HEK293 (cell line): ENCODE data around the gene WDR55.

Experiments used
- CTCF ChIA-PET: fragments of 350-600 bp; formaldehyde crosslinking; extraction: SDS; loops from one replicate; lab custom pipeline; 2021; ENCODE audit warnings: antibody characterized with exemption; lab: Yijun Ruan, JAX
- POLR2A ChIA-PET: fragments of 300-600 bp; formaldehyde crosslinking; extraction: SDS; loops from one replicate; lab custom pipeline; 2020; ENCODE audit warnings: antibody characterized with exemption, inconsistent platforms; lab: Yijun Ruan, JAX
- H3K27ac ChIP-seq: fragments of 200-500 bp; sonication (Bioruptor generic); 2 replicates; pipeline ENCODE4 v1.5.1; 2014; ENCODE audit warnings: low read depth, low read length, control low read depth, inconsistent platforms; ENCODE audit errors: extremely low read depth
- H3K36me3 ChIP-seq, 2 experiments: fragments of 200-500 bp in 1 of 2; sonication (Bioruptor generic) in 1 of 2; 1 replicate in 1 of 2; 2 replicates in 1 of 2; pipeline ENCODE4 v1.5.1; 2014 to 2017; ENCODE audit warnings: inconsistent platforms in 2 of 2, low read length in 2 of 2; ENCODE audit not compliant: control insufficient read depth in 2 of 2, insufficient read depth in 1 of 2
- H3K4me1 ChIP-seq: fragments of 200-500 bp; sonication (Bioruptor generic); 2 replicates; pipeline ENCODE4 v1.5.1; 2014; ENCODE audit warnings: mild to moderate bottlenecking, low read length, inconsistent platforms; ENCODE audit not compliant: control insufficient read depth, insufficient read depth
- H3K4me3 ChIP-seq: 2 replicates; pipeline ENCODE4 v1.5.1; 2011; ENCODE audit warnings: low read depth, mild to moderate bottlenecking, control low read depth, low read length, moderate library complexity
- H3K9me3 ChIP-seq: fragments of 200-500 bp; sonication (Bioruptor generic); 2 replicates; pipeline ENCODE4 v1.5.1; 2014; ENCODE audit warnings: low read depth, low read length, inconsistent platforms; ENCODE audit not compliant: control insufficient read depth, insufficient read depth
- EGR2 ChIP-seq: fragments of 450-650 bp; formaldehyde crosslinking; IDR thresholded peaks from 2 replicates; pipeline ENCODE4 v1.5.1; 2016; ENCODE audit warnings: low read depth, missing biosample characterization, missing genetic modification characterization
- TRIM28 ChIP-seq: IDR thresholded peaks from 2 replicates; pipeline ENCODE4 v1.6.1; 2011; ENCODE audit warnings: low read length, control low read depth, borderline replicate concordance
- YY1 ChIP-seq: fragments of 450-650 bp; formaldehyde crosslinking; IDR thresholded peaks from 2 replicates; pipeline ENCODE4 v1.5.1; 2018; ENCODE audit warnings: missing biosample characterization, missing genetic modification characterization
- ZBTB17 ChIP-seq: fragments of 450-650 bp; formaldehyde crosslinking; IDR thresholded peaks from 2 replicates; pipeline ENCODE4 v1.5.1; 2016; ENCODE audit warnings: missing biosample characterization, missing genetic modification characterization
- ZNF175 ChIP-seq: fragments of 450-650 bp; formaldehyde crosslinking; IDR thresholded peaks from 2 replicates; pipeline ENCODE4 v1.5.1; 2016; ENCODE audit warnings: missing biosample characterization, missing genetic modification characterization
- ZNF202 ChIP-seq: fragments of 450-650 bp; formaldehyde crosslinking; IDR thresholded peaks from 2 replicates; pipeline ENCODE4 v1.5.1; 2016; ENCODE audit warnings: missing biosample characterization, missing genetic modification characterization, borderline replicate concordance
- ZNF324 ChIP-seq: fragments of 450-650 bp; formaldehyde crosslinking; IDR thresholded peaks from 2 replicates; pipeline ENCODE4 v1.5.1; 2016; ENCODE audit warnings: missing biosample characterization, missing genetic modification characterization
- ZNF366 ChIP-seq: fragments of 450-650 bp; formaldehyde crosslinking; conservative IDR thresholded peaks from 2 replicates; pipeline ENCODE4 v1.5.1; 2016; ENCODE audit warnings: missing biosample characterization, missing genetic modification characterization
- ZNF416 ChIP-seq: fragments of 450-650 bp; formaldehyde crosslinking; IDR thresholded peaks from 2 replicates; pipeline ENCODE4 v1.5.1; 2016; ENCODE audit warnings: missing biosample characterization, missing genetic modification characterization
- ZNF529 ChIP-seq: fragments of 450-650 bp; formaldehyde crosslinking; IDR thresholded peaks from 2 replicates; pipeline ENCODE4 v1.5.1; 2017; ENCODE audit warnings: missing genetic modification characterization, missing biosample characterization; ENCODE audit not compliant: insufficient replicate concordance
- ZNF530 ChIP-seq: fragments of 450-650 bp; formaldehyde crosslinking; IDR thresholded peaks from 2 replicates; pipeline ENCODE4 v1.5.1; 2016; ENCODE audit warnings: low read depth, missing biosample characterization, missing genetic modification characterization
- ZNF548 ChIP-seq: fragments of 450-650 bp; formaldehyde crosslinking; IDR thresholded peaks from 2 replicates; pipeline ENCODE4 v1.5.1; 2016; ENCODE audit warnings: missing biosample characterization, missing genetic modification characterization
- ZNF610 ChIP-seq: fragments of 450-650 bp; formaldehyde crosslinking; IDR thresholded peaks from 2 replicates; pipeline ENCODE4 v1.5.1; 2016; ENCODE audit warnings: missing biosample characterization, missing genetic modification characterization, borderline replicate concordance
- ZNF621 ChIP-seq: fragments of 450-650 bp; formaldehyde crosslinking; IDR thresholded peaks from 2 replicates; pipeline ENCODE4 v1.5.1; 2017; ENCODE audit warnings: missing biosample characterization, missing genetic modification characterization
- TF ChIP-seq, protein P1 (sequence below): fragments of 450-650 bp; formaldehyde crosslinking; IDR thresholded peaks from 2 replicates; pipeline ENCODE4 v1.5.1; 2016; ENCODE audit warnings: missing biosample characterization, missing genetic modification characterization
- TF ChIP-seq, protein P2 (sequence below): fragments of 450-650 bp; formaldehyde crosslinking; IDR thresholded peaks from 2 replicates; pipeline ENCODE4 v1.5.1; 2016; ENCODE audit warnings: missing biosample characterization, missing genetic modification characterization
- TF ChIP-seq, protein P3 (sequence below): fragments of 450-650 bp; formaldehyde crosslinking; IDR thresholded peaks from 2 replicates; pipeline ENCODE4 v1.5.1; 2016; ENCODE audit warnings: missing biosample characterization, missing genetic modification characterization
- TF ChIP-seq, protein P4 (sequence below): fragments of 450-650 bp; formaldehyde crosslinking; IDR thresholded peaks from 2 replicates; pipeline ENCODE4 v1.5.1; 2016; ENCODE audit warnings: missing biosample characterization, missing genetic modification characterization, low read depth
- TF ChIP-seq, protein P5 (sequence below): fragments of 450-650 bp; IDR thresholded peaks from 2 replicates; pipeline ENCODE4 v1.5.1; 2018; ENCODE audit warnings: missing biosample characterization, missing genetic modification characterization

The WDR55 gene

DNA sequence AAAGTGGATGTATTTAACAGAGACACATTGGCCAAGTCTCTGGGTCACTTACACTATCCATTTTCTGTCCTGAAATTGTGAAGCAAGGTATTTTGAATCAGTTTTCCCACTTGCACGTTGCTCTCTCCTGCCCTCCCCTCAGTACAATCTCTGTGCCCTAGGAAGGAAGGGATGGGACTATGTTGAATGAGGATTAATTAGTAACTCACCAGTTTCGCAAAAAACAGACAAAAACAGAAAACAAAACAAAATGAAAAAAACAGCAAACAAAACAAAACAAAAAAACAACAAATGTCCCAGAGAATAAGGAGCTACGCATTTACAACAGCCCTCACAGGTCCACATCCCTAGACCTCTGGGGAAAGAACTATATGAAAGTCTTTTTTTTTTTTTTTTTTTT lies 30.6 kb upstream of the WDR55 start:
- Histone ChIP-seq H3K9me3 (no peaks in the 10 kb centered on the region), H3K27ac (no peak overlapping the region), H3K4me1 (no peaks in the 10 kb centered on the region), H3K36me3 (no peaks in the 10 kb centered on the region), H3K4me3 (no peak overlapping the region)
- TF ChIP-seq, protein P1, sequence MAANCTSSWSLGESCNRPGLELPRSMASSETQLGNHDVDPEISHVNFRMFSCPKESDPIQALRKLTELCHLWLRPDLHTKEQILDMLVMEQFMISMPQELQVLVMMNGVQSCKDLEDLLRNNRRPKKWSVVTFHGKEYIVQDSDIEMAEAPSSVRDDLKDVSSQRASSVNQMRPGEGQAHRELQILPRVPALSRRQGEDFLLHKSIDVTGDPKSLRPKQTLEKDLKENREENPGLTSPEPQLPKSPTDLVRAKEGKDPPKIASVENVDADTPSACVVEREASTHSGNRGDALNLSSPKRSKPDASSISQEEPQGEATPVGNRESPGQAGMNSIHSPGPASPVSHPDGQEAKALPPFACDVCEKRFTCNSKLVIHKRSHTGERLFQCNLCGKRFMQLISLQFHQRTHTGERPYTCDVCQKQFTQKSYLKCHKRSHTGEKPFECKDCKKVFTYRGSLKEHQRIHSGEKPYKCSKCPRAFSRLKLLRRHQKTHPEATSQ (tag by site-specific recombination): no peak
- TF ChIP-seq, protein P2, sequence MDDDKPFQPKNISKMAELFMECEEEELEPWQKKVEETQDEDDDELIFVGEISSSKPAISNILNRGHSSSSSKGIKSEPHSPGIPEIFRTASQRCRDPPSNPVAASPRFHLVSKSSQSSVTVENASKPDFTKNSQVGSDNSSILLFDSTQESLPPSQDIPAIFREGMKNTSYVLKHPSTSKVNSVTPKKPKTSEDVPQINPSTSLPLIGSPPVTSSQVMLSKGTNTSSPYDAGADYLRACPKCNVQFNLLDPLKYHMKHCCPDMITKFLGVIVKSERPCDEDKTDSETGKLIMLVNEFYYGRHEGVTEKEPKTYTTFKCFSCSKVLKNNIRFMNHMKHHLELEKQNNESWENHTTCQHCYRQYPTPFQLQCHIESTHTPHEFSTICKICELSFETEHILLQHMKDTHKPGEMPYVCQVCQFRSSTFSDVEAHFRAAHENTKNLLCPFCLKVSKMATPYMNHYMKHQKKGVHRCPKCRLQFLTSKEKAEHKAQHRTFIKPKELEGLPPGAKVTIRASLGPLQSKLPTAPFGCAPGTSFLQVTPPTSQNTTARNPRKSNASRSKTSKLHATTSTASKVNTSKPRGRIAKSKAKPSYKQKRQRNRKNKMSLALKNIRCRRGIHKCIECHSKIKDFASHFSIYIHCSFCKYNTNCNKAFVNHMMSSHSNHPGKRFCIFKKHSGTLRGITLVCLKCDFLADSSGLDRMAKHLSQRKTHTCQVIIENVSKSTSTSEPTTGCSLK (tag by site-specific recombination): no peak
- TF ChIP-seq ZNF416 (tag by site-specific recombination) (no peak), ZNF529 (no peak), ZNF366 (tag by site-specific recombination) (no peak), ZNF610 (tag by site-specific recombination) (no peak)
- TF ChIP-seq, protein P3, sequence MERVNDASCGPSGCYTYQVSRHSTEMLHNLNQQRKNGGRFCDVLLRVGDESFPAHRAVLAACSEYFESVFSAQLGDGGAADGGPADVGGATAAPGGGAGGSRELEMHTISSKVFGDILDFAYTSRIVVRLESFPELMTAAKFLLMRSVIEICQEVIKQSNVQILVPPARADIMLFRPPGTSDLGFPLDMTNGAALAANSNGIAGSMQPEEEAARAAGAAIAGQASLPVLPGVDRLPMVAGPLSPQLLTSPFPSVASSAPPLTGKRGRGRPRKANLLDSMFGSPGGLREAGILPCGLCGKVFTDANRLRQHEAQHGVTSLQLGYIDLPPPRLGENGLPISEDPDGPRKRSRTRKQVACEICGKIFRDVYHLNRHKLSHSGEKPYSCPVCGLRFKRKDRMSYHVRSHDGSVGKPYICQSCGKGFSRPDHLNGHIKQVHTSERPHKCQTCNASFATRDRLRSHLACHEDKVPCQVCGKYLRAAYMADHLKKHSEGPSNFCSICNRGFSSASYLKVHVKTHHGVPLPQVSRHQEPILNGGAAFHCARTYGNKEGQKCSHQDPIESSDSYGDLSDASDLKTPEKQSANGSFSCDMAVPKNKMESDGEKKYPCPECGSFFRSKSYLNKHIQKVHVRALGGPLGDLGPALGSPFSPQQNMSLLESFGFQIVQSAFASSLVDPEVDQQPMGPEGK (tag by site-specific recombination): no peak
- TF ChIP-seq, protein P4, sequence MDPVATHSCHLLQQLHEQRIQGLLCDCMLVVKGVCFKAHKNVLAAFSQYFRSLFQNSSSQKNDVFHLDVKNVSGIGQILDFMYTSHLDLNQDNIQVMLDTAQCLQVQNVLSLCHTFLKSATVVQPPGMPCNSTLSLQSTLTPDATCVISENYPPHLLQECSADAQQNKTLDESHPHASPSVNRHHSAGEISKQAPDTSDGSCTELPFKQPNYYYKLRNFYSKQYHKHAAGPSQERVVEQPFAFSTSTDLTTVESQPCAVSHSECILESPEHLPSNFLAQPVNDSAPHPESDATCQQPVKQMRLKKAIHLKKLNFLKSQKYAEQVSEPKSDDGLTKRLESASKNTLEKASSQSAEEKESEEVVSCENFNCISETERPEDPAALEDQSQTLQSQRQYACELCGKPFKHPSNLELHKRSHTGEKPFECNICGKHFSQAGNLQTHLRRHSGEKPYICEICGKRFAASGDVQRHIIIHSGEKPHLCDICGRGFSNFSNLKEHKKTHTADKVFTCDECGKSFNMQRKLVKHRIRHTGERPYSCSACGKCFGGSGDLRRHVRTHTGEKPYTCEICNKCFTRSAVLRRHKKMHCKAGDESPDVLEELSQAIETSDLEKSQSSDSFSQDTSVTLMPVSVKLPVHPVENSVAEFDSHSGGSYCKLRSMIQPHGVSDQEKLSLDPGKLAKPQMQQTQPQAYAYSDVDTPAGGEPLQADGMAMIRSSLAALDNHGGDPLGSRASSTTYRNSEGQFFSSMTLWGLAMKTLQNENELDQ (tag by site-specific recombination): no peak
- ChIA-PET POLR2A (interaction anchor here (0.7 to 1.7 kb wide), 3 partner anchors 13 to 1475 kb away, joined by 3 to 9 read pairs (median 3); partner anchors contain the start of genes IK and NDUFA2), CTCF (interaction anchor here (0.5 to 3.2 kb wide), 11 partner anchors 11 to 1474 kb away, joined by 3 to 12 read pairs (median 4); partner anchors contain the start of genes EIF4EBP3, IK and NDUFA2)

DNA sequence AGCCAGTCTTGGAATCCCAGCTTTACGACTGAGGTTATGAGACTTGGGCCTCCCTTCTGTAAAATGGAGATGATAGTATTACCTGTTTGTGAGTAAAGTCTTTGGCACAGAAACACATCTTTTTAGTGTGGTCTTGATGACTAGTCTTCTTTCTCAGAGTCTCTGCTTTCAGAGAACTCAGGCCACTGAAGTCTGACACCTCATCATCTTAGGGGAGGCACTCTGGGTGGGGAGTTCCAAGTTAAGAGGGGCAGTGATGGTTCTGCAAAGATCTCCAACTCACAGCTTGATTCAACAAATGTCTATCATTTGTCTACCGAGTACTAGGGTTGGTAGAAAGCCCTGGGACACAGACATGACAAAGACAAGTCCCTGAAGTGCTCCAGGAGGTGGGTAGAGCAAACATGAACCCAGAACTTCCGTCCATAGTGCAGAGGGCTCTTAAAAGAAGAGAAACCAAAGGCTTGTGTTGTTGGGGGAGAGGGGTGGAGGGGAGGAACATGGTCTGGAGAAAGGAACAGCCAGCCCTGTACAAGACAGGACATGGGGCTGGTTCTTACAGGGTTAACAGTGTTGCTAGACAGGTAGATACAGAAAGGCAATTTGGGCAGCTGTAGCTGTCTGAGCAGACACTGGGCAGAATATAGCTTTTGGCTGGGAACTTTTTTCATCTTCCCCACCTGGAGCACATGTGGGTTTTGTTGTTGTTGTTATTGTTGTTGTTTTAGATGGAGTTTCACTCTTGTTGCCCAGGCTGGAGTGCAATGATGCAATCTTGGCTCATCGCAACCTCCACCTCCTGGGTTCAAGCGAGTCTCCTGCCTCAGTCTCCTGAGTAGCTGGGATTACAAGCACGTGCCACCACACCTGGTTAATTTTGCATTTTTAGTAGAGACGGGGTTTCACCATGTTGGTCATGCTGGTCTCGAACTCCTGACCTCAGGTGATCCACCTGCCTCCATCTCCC lies 29.1 kb upstream of the WDR55 start:
- Histone ChIP-seq H3K27ac (no peak overlapping the region), H3K4me1 (no peaks in the 10 kb centered on the region)
- TF ChIP-seq TRIM28 (no peak), ZNF202 (no peak), ZNF530 (tag by site-specific recombination) (no peak), ZBTB17 (no peak), EGR2 (tag by site-specific recombination) (no peak), ZNF548 (tag by site-specific recombination) (no peak), ZNF175 (tag by site-specific recombination) (no peak), ZNF324 (no peak), ZNF621 (no peak), YY1 (tag by site-specific recombination) (no peak)
- TF ChIP-seq, protein P2 (tag by site-specific recombination): no peak
- TF ChIP-seq, protein P5, sequence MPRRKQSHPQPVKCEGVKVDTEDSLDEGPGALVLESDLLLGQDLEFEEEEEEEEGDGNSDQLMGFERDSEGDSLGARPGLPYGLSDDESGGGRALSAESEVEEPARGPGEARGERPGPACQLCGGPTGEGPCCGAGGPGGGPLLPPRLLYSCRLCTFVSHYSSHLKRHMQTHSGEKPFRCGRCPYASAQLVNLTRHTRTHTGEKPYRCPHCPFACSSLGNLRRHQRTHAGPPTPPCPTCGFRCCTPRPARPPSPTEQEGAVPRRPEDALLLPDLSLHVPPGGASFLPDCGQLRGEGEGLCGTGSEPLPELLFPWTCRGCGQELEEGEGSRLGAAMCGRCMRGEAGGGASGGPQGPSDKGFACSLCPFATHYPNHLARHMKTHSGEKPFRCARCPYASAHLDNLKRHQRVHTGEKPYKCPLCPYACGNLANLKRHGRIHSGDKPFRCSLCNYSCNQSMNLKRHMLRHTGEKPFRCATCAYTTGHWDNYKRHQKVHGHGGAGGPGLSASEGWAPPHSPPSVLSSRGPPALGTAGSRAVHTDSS (tag by site-specific recombination): no peak

More for the DNA sequence above, 29.1 kb upstream of the WDR55 start:
- CTCF ChIA-PET: interaction anchor here (0.6 to 3.2 kb wide), 22 partner anchors 10 to 277 kb away, joined by 3 to 12 read pairs (median 3); partner anchors contain the start of genes EIF4EBP3, HARS1, HARS2 and IK
- POLR2A ChIA-PET: interaction anchor here (1.2 to 1.7 kb wide), 3 partner anchors 11 to 78 kb away, joined by 3 to 9 read pairs (median 3); partner anchors contain the start of genes IK, NDUFA2, SRA1 and WDR55
- Histone ChIP-seq H3K4me3 (no peak overlapping the region), H3K36me3 (peaks cover 0 to under 1% of the 10 kb centered on the region in 2 experiments; a peak in 1 of 3 replicates), H3K9me3 (no peaks in the 10 kb centered on the region)
